ENCODE measurements around the gene FIBCD1. TPM values are rescaled to one million over a fixed set of nuclear protein-coding genes. Genes with fewer than 3 reads are reported as not detected.

The FIBCD1 gene
- total and polyA plus RNA-seq, 2 experiments from 2014 or later = 4.4 to 5.6 TPM

DNA sequence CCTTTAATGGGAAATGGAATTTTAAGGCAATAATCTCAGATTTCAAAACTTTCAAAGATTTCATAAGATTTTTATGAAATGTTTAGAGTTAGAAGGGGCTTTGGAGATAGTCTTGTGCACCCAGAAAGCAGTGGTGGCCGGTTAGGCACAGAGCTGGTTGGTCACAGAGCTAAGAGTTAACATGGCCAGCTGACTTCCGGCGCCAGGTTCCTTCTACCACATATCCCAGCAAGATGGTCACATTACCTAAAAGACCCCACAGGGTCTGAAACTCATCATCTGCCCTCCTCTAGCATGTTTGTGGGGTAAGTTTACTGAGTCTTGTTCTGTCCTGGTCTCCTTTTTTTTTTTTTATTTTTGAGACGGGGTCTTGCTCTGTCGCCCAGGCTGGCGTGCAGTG is 61.7 kb downstream of the FIBCD1 start:
- DNase-seq (ENCODE audit: low spot score) (no peak), ATAC-seq (no peak)
- H3K4me1 Mint-ChIP-seq = no peaks in the 10 kb centered on the region
- Histone ChIP-seq H3K36me3 (ENCODE audit: insufficient read depth) (peaks cover 68% of the 10 kb centered on the region), H3K4me1 (ENCODE audit: insufficient read depth) (no peaks in the 10 kb centered on the region), H3F3A (replicated peaks; ENCODE audit: low read depth) (no peaks in the 10 kb centered on the region; the same call in 1 of the 2 replicates), H3K9me2 (ENCODE audit: insufficient read depth) (no peaks in the 10 kb centered on the region), H4K20me1 (replicated peaks; ENCODE audit: insufficient read depth) (peaks cover 9% of the 10 kb centered on the region), H2AFZ (no peak overlapping the region), H3K79me2 (replicated peaks; ENCODE audit: insufficient read depth) (no peaks in the 10 kb centered on the region), H3K4me3 (no peak overlapping the region), H3K27me3 (ENCODE audit: insufficient read depth) (no peaks in the 10 kb centered on the region), H3K27ac (ENCODE audit: low read depth) (no peak overlapping the region), H3K4me2 (no peak overlapping the region)
- no peak overlapping the region for H3K4me3 Mint-ChIP-seq
- peaks cover 6% of the 10 kb centered on the region for H3K27me3 Mint-ChIP-seq (ENCODE audit: insufficient read depth, low read depth, poor library complexity)
- TF ChIP-seq NANOG (IDR thresholded peaks at IDR 0.05; ENCODE audit: borderline replicate concordance) = no peak
- TF ChIP-seq ZNF331 (CRISPR knock-in tag; IDR thresholded peaks at IDR 0.05; ENCODE audit: low read depth) = no peak
- TF ChIP-seq, protein P1, sequence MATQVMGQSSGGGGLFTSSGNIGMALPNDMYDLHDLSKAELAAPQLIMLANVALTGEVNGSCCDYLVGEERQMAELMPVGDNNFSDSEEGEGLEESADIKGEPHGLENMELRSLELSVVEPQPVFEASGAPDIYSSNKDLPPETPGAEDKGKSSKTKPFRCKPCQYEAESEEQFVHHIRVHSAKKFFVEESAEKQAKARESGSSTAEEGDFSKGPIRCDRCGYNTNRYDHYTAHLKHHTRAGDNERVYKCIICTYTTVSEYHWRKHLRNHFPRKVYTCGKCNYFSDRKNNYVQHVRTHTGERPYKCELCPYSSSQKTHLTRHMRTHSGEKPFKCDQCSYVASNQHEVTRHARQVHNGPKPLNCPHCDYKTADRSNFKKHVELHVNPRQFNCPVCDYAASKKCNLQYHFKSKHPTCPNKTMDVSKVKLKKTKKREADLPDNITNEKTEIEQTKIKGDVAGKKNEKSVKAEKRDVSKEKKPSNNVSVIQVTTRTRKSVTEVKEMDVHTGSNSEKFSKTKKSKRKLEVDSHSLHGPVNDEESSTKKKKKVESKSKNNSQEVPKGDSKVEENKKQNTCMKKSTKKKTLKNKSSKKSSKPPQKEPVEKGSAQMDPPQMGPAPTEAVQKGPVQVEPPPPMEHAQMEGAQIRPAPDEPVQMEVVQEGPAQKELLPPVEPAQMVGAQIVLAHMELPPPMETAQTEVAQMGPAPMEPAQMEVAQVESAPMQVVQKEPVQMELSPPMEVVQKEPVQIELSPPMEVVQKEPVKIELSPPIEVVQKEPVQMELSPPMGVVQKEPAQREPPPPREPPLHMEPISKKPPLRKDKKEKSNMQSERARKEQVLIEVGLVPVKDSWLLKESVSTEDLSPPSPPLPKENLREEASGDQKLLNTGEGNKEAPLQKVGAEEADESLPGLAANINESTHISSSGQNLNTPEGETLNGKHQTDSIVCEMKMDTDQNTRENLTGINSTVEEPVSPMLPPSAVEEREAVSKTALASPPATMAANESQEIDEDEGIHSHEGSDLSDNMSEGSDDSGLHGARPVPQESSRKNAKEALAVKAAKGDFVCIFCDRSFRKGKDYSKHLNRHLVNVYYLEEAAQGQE (IDR thresholded peaks at IDR 0.05; ENCODE audit: unreplicated experiment) = no peak
- H3K9me3 Mint-ChIP-seq = no peaks in the 10 kb centered on the region
- peaks cover 92% of the 10 kb centered on the region for H3K36me3 Mint-ChIP-seq (ENCODE audit: low read depth)
- no peak overlapping the region for H3K27ac Mint-ChIP-seq

DNA sequence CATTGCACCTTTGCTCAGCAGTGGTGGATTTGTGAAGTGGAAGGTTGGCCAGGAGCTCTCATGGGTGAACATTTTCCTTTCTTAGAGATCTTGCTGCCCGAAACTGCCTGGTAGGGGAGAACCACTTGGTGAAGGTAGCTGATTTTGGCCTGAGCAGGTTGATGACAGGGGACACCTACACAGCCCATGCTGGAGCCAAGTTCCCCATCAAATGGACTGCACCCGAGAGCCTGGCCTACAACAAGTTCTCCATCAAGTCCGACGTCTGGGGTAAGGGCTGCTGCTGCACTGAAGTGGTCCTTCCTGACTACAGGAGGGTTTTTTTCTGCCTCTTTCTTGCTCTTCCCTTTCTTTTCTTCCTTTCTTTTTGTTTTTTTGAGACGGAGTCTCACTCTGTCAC is 64.3 kb downstream of the FIBCD1 start:
- Histone ChIP-seq H3K36me3 (ENCODE audit: insufficient read depth) (peaks cover 51% of the 10 kb centered on the region), H3K4me2 (no peak overlapping the region), H3K9me2 (ENCODE audit: insufficient read depth) (no peaks in the 10 kb centered on the region), H2AFZ (no peak overlapping the region), H3K4me1 (ENCODE audit: insufficient read depth) (no peaks in the 10 kb centered on the region), H4K20me1 (replicated peaks; ENCODE audit: insufficient read depth) (peaks cover 11% of the 10 kb centered on the region), H3K27ac (ENCODE audit: low read depth) (no peak overlapping the region), H3K79me2 (replicated peaks; ENCODE audit: insufficient read depth) (peaks cover 17% of the 10 kb centered on the region), H3K27me3 (ENCODE audit: insufficient read depth) (no peaks in the 10 kb centered on the region), H3K4me3 (no peak overlapping the region), H3F3A (replicated peaks; ENCODE audit: low read depth) (peaks cover 5% of the 10 kb centered on the region; the same call in 1 of the 2 replicates)
- Mint-ChIP-seq H3K27ac (no peak overlapping the region), H3K4me1 (no peaks in the 10 kb centered on the region), H3K27me3 (ENCODE audit: insufficient read depth, low read depth, poor library complexity) (peaks cover 6% of the 10 kb centered on the region), H3K9me3 (no peaks in the 10 kb centered on the region), H3K4me3 (no peak overlapping the region), H3K36me3 (ENCODE audit: low read depth) (peaks cover 81% of the 10 kb centered on the region)
- ATAC-seq (no peak), DNase-seq (ENCODE audit: low spot score) (no peak)
- TF ChIP-seq ZNF114 (CRISPR knock-in tag; IDR thresholded peaks at IDR 0.05) (no peak), STAT1 (IDR thresholded peaks at IDR 0.05; ENCODE audit: unreplicated experiment) (no peak)

DNA sequence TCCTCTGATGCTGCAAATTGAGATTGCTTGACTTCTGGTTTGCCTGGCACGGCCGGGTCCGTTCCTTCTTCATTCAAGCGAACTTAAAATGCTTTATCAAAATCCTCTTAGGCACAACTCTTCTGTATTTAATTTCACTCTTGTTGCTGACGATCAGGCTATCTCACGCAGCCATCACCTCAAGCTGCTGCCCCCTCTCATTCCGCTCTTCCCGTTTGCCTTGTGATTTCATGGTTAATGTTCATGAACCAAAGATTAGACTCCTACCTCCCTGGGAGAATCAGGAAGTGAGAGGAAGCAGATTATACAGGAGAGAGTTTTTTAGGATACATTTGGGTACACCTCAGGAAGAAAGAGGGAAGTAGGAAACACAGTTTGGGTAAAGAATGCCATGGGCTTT is 65.1 kb downstream of the FIBCD1 start:
- no peak overlapping the region for H3K27ac ChIP-seq (ENCODE audit: low read depth)
- H4K20me1 ChIP-seq (replicated peaks; ENCODE audit: insufficient read depth) = peaks cover 11% of the 10 kb centered on the region
- H3K4me1 Mint-ChIP-seq = no peaks in the 10 kb centered on the region
- peaks cover 6% of the 10 kb centered on the region for H3K27me3 Mint-ChIP-seq (ENCODE audit: insufficient read depth, low read depth, poor library complexity)
- H3K4me2 ChIP-seq = no peak overlapping the region
- DNase-seq (ENCODE audit: low spot score) (no peak), ATAC-seq (no peak)
- H3K36me3 Mint-ChIP-seq (ENCODE audit: low read depth) = peaks cover 77% of the 10 kb centered on the region
- H3K9me2 ChIP-seq (ENCODE audit: insufficient read depth) = no peaks in the 10 kb centered on the region
- H3K27me3 ChIP-seq (ENCODE audit: insufficient read depth) = no peaks in the 10 kb centered on the region
- H3K9me3 Mint-ChIP-seq = no peaks in the 10 kb centered on the region
- H3K79me2 ChIP-seq (replicated peaks; ENCODE audit: insufficient read depth) = peaks cover 25% of the 10 kb centered on the region
- no peak overlapping the region for H3K27ac Mint-ChIP-seq
- no peak overlapping the region for H3K4me3 ChIP-seq
- no peak overlapping the region for H3K4me3 Mint-ChIP-seq
- no peak overlapping the region for H2AFZ ChIP-seq
- no peaks in the 10 kb centered on the region for H3K4me1 ChIP-seq (ENCODE audit: insufficient read depth)
- H3F3A ChIP-seq (replicated peaks; ENCODE audit: low read depth) = peaks cover 5% of the 10 kb centered on the region; the same call in 1 of the 2 replicates
- peaks cover 43% of the 10 kb centered on the region for H3K36me3 ChIP-seq (ENCODE audit: insufficient read depth)
- TF ChIP-seq CREB1 (CRISPR knock-in tag; IDR thresholded peaks at IDR 0.05; ENCODE audit: low read depth) (no peak), JUNB (IDR thresholded peaks at IDR 0.05; ENCODE audit: unreplicated experiment) (no peak), POLR2AphosphoS5 (IDR thresholded peaks at IDR 0.05; ENCODE audit: low read depth) (no peak), NANOG (IDR thresholded peaks at IDR 0.05; ENCODE audit: borderline replicate concordance) (no peak)
- TF ChIP-seq, protein P1 (IDR thresholded peaks at IDR 0.05; ENCODE audit: unreplicated experiment) = no peak
- TF ChIP-seq, protein P2, sequence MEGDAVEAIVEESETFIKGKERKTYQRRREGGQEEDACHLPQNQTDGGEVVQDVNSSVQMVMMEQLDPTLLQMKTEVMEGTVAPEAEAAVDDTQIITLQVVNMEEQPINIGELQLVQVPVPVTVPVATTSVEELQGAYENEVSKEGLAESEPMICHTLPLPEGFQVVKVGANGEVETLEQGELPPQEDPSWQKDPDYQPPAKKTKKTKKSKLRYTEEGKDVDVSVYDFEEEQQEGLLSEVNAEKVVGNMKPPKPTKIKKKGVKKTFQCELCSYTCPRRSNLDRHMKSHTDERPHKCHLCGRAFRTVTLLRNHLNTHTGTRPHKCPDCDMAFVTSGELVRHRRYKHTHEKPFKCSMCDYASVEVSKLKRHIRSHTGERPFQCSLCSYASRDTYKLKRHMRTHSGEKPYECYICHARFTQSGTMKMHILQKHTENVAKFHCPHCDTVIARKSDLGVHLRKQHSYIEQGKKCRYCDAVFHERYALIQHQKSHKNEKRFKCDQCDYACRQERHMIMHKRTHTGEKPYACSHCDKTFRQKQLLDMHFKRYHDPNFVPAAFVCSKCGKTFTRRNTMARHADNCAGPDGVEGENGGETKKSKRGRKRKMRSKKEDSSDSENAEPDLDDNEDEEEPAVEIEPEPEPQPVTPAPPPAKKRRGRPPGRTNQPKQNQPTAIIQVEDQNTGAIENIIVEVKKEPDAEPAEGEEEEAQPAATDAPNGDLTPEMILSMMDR (conservative IDR thresholded peaks at IDR 0.05; ENCODE audit: low read depth in 2 of 2) = no peak

Measured in GM23338 (cell line).